Measurements from ENCODE around the gene MT1A. TPM values are rescaled to one million over a fixed set of nuclear protein-coding genes. Genes with fewer than 3 reads are reported as not detected.

MT1A gene
- total RNA-seq, 1 experiment from 2014 or later, result not detected

DNA sequence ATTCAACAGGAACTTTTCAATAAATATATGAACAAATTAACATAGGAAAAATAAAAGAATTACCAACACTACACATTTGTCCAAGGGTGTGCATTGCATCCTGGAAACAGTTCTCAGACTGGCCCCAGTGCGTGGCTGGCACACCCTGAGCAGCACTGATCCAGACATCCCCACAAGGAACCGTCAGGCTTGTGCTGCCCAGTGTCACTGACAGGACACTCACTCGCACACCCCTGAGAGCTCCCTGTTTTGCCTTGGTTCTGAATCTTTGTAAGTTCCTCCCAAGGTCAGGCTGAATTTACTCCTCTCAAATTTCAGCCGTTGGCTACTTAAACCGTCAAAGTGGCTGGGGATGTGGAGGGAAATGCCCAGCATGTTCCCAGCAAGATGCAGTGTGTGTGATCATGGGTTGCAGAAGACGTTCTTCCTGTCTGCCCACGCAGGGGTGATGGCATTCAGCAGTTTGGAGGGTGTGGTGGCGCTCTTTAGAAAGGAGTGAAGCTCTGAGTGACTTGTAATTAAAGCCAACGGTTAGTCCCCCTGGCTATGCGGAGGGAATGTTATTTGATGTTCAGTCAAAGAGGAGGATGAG, 28.4 kb upstream of the MT1A start:
- peaks cover 34% of the 10 kb centered on the region for H3K4me1 ChIP-seq (ENCODE audit: insufficient read depth, low read length, poor library complexity, severe bottlenecking)

DNA sequence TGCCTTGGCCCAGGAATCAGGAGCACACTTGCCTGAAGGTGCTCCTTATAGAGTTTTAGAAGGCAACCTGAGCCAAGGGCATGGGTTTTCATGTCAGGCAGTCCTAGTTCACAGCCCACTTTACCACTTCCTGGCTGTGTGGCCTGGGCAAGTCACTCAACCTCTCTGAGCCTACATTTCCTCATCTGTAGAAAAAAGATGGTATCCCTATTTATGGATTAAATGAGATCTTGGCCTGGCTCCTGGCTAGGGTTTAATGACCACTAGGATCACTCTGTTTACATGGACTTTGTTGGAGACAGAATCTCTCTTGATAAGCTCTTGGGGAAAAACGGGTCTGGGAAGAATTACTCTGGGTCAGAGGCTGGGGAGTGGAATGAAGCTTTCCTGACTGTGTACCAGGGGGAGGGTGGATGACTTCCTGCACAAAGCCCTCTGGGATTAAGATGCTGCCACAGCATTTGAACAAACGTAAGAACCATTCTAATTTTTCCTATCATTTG, 27.8 kb upstream of the MT1A start:
- no TSS peak for BruUV-seq (replicated peaks)
- CTCF ChIA-PET, result interaction anchor here (0.7 kb wide), 1 partner anchor 91 kb away, joined by 3 read pairs; no protein-coding TSS in a partner anchor
- POLR2A ChIA-PET (ENCODE audit: low non-redundant PET), result no interaction called here

More for the DNA sequence above, 28.4 kb upstream of the MT1A start:
- POLR2A ChIA-PET (ENCODE audit: low non-redundant PET), result no interaction called here
- Histone ChIP-seq H3K27ac (ENCODE audit: low read depth, low read length, poor library complexity, severe bottlenecking) (peak overlapping the region; percentile 72), H3K4me3 (ENCODE audit: low read depth, low read length, poor library complexity, severe bottlenecking) (peak overlapping the region; percentile 73), H3K27me3 (replicated peaks; ENCODE audit: insufficient read depth, low read depth, low read length, poor library complexity) (no peaks in the 10 kb centered on the region), H3K9me3 (ENCODE audit: low read depth, low read length, poor library complexity, severe bottlenecking) (no peaks in the 10 kb centered on the region), H3K36me3 (ENCODE audit: insufficient read depth, low read length, poor library complexity, severe bottlenecking) (no peaks in the 10 kb centered on the region)
- CTCF ChIA-PET, result interaction anchor here (0.6 to 1.0 kb wide), 3 partner anchors 10 to 1641 kb away, joined by 3 to 8 read pairs (median 3); no protein-coding TSS in a partner anchor
- intact Hi-C loops (cut with micrococcal nuclease; ENCODE audit: unreplicated experiment), result no loop called here
- BruUV-seq (replicated peaks), result no TSS peak
- TF ChIP-seq, protein P1, sequence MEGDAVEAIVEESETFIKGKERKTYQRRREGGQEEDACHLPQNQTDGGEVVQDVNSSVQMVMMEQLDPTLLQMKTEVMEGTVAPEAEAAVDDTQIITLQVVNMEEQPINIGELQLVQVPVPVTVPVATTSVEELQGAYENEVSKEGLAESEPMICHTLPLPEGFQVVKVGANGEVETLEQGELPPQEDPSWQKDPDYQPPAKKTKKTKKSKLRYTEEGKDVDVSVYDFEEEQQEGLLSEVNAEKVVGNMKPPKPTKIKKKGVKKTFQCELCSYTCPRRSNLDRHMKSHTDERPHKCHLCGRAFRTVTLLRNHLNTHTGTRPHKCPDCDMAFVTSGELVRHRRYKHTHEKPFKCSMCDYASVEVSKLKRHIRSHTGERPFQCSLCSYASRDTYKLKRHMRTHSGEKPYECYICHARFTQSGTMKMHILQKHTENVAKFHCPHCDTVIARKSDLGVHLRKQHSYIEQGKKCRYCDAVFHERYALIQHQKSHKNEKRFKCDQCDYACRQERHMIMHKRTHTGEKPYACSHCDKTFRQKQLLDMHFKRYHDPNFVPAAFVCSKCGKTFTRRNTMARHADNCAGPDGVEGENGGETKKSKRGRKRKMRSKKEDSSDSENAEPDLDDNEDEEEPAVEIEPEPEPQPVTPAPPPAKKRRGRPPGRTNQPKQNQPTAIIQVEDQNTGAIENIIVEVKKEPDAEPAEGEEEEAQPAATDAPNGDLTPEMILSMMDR (conservative IDR thresholded peaks at IDR 0.05; ENCODE audit: low read depth, low read length), result no peak
- TF ChIP-seq EZH2 (IDR thresholded peaks at IDR 0.05; ENCODE audit: borderline replicate concordance, low read depth, low read length, poor library complexity, severe bottlenecking), result no peak
- peak; percentile 90 for DNase-seq (ENCODE audit: low spot score)

DNA sequence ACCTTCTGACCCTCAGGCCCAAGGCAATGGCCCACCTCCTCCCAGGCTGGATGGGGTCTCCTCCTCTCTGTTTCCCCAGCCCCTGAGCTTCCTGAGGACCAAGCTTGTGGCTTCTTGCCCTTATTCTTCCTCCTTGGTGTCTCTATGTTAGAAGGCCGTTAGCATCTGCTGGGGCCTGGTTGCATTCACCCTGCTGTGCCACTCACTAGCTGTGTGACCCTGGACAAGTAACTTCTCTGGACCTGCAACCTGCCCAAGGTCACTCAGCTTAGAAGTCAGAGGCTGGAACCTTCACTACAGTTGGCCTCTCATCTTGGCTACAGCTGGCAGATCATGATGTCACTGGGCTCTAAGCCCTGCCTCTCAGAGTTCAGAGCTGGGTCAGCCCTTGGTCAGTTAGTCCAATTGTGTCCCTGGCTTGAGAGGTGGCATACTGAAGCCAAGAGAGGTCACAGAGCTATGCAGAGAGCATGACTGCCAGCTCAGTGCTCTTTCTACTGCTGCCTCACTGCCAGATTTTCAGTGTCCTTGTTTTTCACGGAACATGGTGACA, 27.1 kb upstream of the MT1A start:
- ChIA-PET CTCF (no interaction called here), POLR2A (ENCODE audit: low non-redundant PET) (no interaction called here)
- H3K27ac ChIP-seq (ENCODE audit: low read depth, low read length, poor library complexity, severe bottlenecking), result no peak overlapping the region
- intact Hi-C loops (cut with micrococcal nuclease; ENCODE audit: unreplicated experiment), result no loop called here
- TF ChIP-seq, protein P1 (conservative IDR thresholded peaks at IDR 0.05; ENCODE audit: low read depth, low read length), result no peak
- no peak for TF ChIP-seq EZH2 (IDR thresholded peaks at IDR 0.05; ENCODE audit: borderline replicate concordance, low read depth, low read length, poor library complexity, severe bottlenecking)
- no peaks in the 10 kb centered on the region for H3K36me3 ChIP-seq (ENCODE audit: insufficient read depth, low read length, poor library complexity, severe bottlenecking)
- no peaks in the 10 kb centered on the region for H3K9me3 ChIP-seq (ENCODE audit: low read depth, low read length, poor library complexity, severe bottlenecking)
- H3K27me3 ChIP-seq (replicated peaks; ENCODE audit: insufficient read depth, low read depth, low read length, poor library complexity), result no peaks in the 10 kb centered on the region
- no peak for DNase-seq (ENCODE audit: low spot score)
- peaks cover 34% of the 10 kb centered on the region for H3K4me1 ChIP-seq (ENCODE audit: insufficient read depth, low read length, poor library complexity, severe bottlenecking)
- H3K4me3 ChIP-seq (ENCODE audit: low read depth, low read length, poor library complexity, severe bottlenecking), result no peak overlapping the region
- no TSS peak for BruUV-seq (replicated peaks)

More for the DNA sequence above, 27.8 kb upstream of the MT1A start:
- Histone ChIP-seq H3K27ac (ENCODE audit: low read depth, low read length, poor library complexity, severe bottlenecking) (peak overlapping the region; percentile 72), H3K4me3 (ENCODE audit: low read depth, low read length, poor library complexity, severe bottlenecking) (no peak overlapping the region), H3K4me1 (ENCODE audit: insufficient read depth, low read length, poor library complexity, severe bottlenecking) (peaks cover 34% of the 10 kb centered on the region), H3K27me3 (replicated peaks; ENCODE audit: insufficient read depth, low read depth, low read length, poor library complexity) (no peaks in the 10 kb centered on the region), H3K36me3 (ENCODE audit: insufficient read depth, low read length, poor library complexity, severe bottlenecking) (no peaks in the 10 kb centered on the region), H3K9me3 (ENCODE audit: low read depth, low read length, poor library complexity, severe bottlenecking) (no peaks in the 10 kb centered on the region)
- DNase-seq (ENCODE audit: low spot score), result no peak
- intact Hi-C loops (cut with micrococcal nuclease; ENCODE audit: unreplicated experiment), result no loop called here
- no peak for TF ChIP-seq EZH2 (IDR thresholded peaks at IDR 0.05; ENCODE audit: borderline replicate concordance, low read depth, low read length, poor library complexity, severe bottlenecking)
- TF ChIP-seq, protein P1 (conservative IDR thresholded peaks at IDR 0.05; ENCODE audit: low read depth, low read length), result no peak
